GM19395 (cell line): Measurements from ENCODE around the gene CSNK1D.
A peak's percentile ranks its signal among the peaks of the same experiment; 100 is the strongest.

Source experiments
- ATAC-seq: cut with Tn5 transposase; IDR thresholded peaks from one replicate; pipeline ENCODE4 v1.9.1; 2021; ENCODE audit warnings: mild to moderate bottlenecking, moderate library complexity; ENCODE audit not compliant: unreplicated experiment

CSNK1D gene

GRCh38 chr17:82296511-82297279 is 23.2 kb upstream of the CSNK1D start:
- no peak for ATAC-seq

- ATAC-seq = no peak
Observed at GRCh38 chr17:82295472-82295814, 21.9 kb upstream of the CSNK1D start.

GRCh38 chr17:82294064-82294773 is 20.7 kb upstream of the CSNK1D start:
- ATAC-seq = no peak

GRCh38 chr17:82292251-82293154 is 19.0 kb upstream of the CSNK1D start:
- ATAC-seq = peak; percentile 95

- ATAC-seq = no peak
Observed at GRCh38 chr17:82291582-82292250, 18.2 kb upstream of the CSNK1D start.

- ATAC-seq = no peak
Observed at GRCh38 chr17:82287868-82288801, 14.6 kb upstream of the CSNK1D start.

- ATAC-seq = no peak
Observed at GRCh38 chr17:82287013-82287867, 13.7 kb upstream of the CSNK1D start.

GRCh38 chr17:82285141-82285540 is 11.6 kb upstream of the CSNK1D start:
- no peak for ATAC-seq

- no peak for ATAC-seq
Observed at GRCh38 chr17:82283208-82283749, 9.8 kb upstream of the CSNK1D start.

GRCh38 chr17:82282239-82283207 is 9.0 kb upstream of the CSNK1D start:
- no peak for ATAC-seq

- ATAC-seq = no peak
Observed at GRCh38 chr17:82281502-82282238, 8.2 kb upstream of the CSNK1D start.

GRCh38 chr17:82281076-82281475 is 7.6 kb upstream of the CSNK1D start:
- no peak for ATAC-seq

GRCh38 chr17:82280537-82280936 is 7.0 kb upstream of the CSNK1D start:
- ATAC-seq = no peak

- ATAC-seq = no peak
Observed at GRCh38 chr17:82278786-82279391, 5.4 kb upstream of the CSNK1D start.

- no peak for ATAC-seq
Observed at GRCh38 chr17:82278308-82278707, 4.8 kb upstream of the CSNK1D start.

GRCh38 chr17:82277851-82278250 is 4.4 kb upstream of the CSNK1D start:
- no peak for ATAC-seq
